PFSK-1 (cell line): ENCODE results near the gene ANKRD12.

Source experiments
- FOXP2 ChIP-seq: optimal IDR thresholded peaks from 2 replicates; pipeline ENCODE3; 2011; ENCODE audit warnings: borderline replicate concordance, control low read depth, inconsistent platforms; ENCODE audit not compliant: insufficient read depth; ENCODE audit errors: extremely low read length, extremely low read depth
- POLR2AphosphoS5 ChIP-seq: IDR thresholded peaks from 2 replicates; pipeline ENCODE4 v1.6.1; 2012; ENCODE audit warnings: low read depth, mild to moderate bottlenecking, control low read depth, low read length, moderate library complexity
- REST ChIP-seq, 2 experiments: IDR thresholded peaks; 2 replicates each; pipeline versions ENCODE4 v1.6.1 to v1.8.0; 2011 to 2012; ENCODE audit warnings: low read depth in 2 of 2, low read length in 2 of 2, control low read depth in 1 of 2, inconsistent platforms in 1 of 2, mild to moderate bottlenecking in 1 of 2, moderate library complexity in 1 of 2; ENCODE audit not compliant: insufficient read depth in 1 of 2
- SIN3A ChIP-seq: IDR thresholded peaks from 2 replicates; pipeline ENCODE4 v1.6.1; 2012; ENCODE audit warnings: mild to moderate bottlenecking, low read length, moderate library complexity, borderline replicate concordance; ENCODE audit not compliant: insufficient read depth
- TAF1 ChIP-seq: IDR thresholded peaks from 2 replicates; pipeline ENCODE4 v1.6.1; 2012; ENCODE audit warnings: low read length, control low read depth, borderline replicate concordance; ENCODE audit not compliant: insufficient read depth

Gene ANKRD12

GRCh38 chr18:9132628-9133027 is 4.0 kb upstream of the ANKRD12 start:
- TF ChIP-seq POLR2AphosphoS5 (no peak), SIN3A (no peak), REST (IDR thresholded peaks at IDR 0.05; ENCODE audit: insufficient read depth in 1 of 2, low read depth in 2 of 2, low read length in 2 of 2) (no peak), TAF1 (no peak)

DNA sequence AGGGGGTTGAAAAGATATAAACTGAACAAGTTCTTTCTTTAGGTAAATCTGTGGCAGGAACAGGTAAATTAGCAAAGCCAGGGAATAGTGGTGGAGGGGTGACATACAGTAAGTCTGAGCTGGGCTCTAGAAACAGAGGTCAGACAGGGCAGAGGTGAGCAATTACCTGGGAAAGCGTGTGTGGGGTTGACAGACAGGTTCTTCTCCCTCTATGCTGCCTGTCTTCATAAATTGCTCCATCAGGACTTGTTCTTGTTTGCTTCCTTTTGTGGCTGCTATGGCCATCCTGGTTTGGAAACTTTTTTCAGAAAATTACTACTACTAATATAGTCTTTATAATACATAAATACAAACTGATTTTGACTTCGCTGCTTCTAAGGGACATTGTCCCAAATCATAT is 3.4 kb upstream of the ANKRD12 start:
- TF ChIP-seq TAF1 (no peak), FOXP2 (no peak), REST (IDR thresholded peaks at IDR 0.05; ENCODE audit: insufficient read depth in 1 of 2, low read depth in 2 of 2, low read length in 2 of 2) (no peak), SIN3A (no peak), POLR2AphosphoS5 (no peak)

DNA sequence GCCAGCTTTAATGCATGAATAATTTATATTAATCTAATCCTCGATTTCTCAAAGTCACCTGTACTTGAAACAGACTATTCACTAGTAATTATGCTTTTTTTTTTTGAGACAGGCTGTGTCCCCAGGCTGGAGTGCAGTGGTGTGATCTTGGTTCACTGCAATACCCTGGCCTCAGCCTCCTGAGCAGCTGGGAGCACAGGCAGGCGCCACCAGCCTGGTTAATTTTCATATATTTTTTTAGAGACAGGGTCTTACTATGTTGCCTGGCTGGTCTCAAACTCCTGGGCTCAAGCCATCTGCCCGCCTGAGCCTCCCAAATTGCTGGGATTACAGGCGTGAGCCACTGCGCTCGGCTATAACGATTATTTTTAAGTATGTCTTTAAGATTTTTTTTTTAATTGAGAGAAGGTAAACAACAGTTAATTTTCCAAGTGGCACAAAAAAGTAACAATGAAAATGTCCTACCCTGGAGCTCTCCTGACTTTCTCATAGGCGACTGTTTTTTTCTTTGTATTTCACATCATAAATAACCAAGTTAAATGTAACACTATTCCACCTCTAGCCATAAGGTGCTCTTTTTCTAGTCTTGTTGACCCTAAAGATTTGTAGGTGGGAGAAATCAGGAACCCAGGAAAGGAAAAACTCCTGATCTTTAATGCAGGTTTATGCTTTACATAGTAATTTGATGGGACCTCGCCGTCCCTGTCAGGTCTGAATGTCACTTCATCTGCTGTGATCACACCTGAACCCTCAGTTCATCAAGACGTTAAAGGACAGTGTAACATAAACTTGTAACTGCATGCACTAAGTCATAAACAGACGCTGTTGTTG is 1.3 kb upstream of the ANKRD12 start:
- TF ChIP-seq POLR2AphosphoS5 (0 out of 2 replicates have a peak, but pooled peaks have one; percentile 10), TAF1 (no peak)

GRCh38 chr18:9135912-9136314 is 668 bp upstream of the ANKRD12 start:
- TF ChIP-seq REST (IDR thresholded peaks at IDR 0.05; ENCODE audit: insufficient read depth in 1 of 2, low read depth in 2 of 2, low read length in 2 of 2) (no peak), SIN3A (no peak), TAF1 (no peak), POLR2AphosphoS5 (0 out of 2 replicates have a peak, but pooled peaks have one; percentile 21), FOXP2 (no peak)

DNA sequence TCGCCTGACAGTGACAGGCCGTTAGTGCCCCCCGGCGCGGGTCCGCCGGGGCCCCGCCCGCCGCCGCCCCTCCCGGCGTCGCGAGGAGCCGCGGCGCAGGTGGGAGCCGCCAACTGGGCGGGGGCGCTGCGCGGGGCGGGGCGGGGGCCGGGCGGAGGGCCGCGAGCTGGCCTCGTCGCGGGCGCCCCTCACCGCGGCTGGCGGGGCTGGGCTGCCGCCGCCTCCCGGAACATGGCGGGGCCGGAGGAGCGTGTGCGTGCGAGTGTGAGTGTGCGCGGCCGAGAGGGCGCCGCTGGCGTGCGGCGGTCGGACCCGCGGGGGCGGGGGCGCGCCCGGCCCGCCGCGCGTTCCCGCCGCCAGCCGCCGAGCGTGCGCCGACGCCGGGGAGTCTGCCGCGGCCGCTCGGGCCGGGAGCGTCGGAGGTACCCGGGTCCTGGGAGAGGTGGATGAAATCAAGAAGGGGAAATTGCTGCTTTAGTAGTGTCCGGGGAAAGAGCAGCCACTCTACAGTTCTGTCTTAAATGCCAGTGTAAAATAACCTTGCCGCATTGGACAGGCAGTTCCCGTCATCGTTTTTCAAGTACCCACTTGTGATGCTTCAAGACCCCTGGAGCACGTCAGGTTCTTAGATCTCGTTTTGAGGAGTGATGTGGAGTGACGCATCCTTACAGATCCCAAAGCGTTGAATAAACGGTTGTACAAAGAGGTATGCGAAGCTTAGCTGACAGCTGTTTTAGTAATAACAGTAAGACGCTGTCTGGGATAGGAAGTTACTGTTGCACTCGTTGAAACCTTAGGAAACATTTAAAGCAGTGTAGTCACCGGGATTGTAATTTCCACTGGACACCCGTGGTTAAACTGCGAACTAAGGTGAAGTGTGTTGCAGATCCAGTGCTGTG is 836 bp downstream of the ANKRD12 start:
- TF ChIP-seq POLR2AphosphoS5 = no peak
- TF ChIP-seq REST (IDR thresholded peaks at IDR 0.05; ENCODE audit: insufficient read depth in 1 of 2, low read depth in 2 of 2, low read length in 2 of 2) = no peak
- TF ChIP-seq TAF1 = peak; percentile 32; the same call in 1 of the 2 replicates
